Spinal cord (tissue), 10 donors: ENCODE data around the gene ATP8A2. TPM values are rescaled to one million over a fixed set of nuclear protein-coding genes. Genes with fewer than 3 reads are reported as not detected.
"Not testable (repeated sequence)": the region's sequence is repeated elsewhere in the genome, so short reads cannot be mapped to it uniquely, and the experiment has no call there.

Experiments used
- DNase-seq, 6 donors: peaks; one replicate each; pipeline versions ENCODE4 v3.0.0 to v3.0.0-alpha.2; 2013 to 2015; ENCODE audit warnings: low spot score in 6 of 6, low read depth in 4 of 6
- H3K27ac ChIP-seq: one replicate; pipeline ENCODE4 v1.5.1; 2013; ENCODE audit warnings: low read depth, low read length, control low read depth
- H3K27me3 ChIP-seq: one replicate; pipeline ENCODE4 v1.6.1; 2013; ENCODE audit warnings: low read length; ENCODE audit not compliant: control insufficient read depth, insufficient read depth
- H3K36me3 ChIP-seq: one replicate; pipeline ENCODE4 v1.6.1; 2013; ENCODE audit warnings: low read length; ENCODE audit not compliant: control insufficient read depth, insufficient read depth
- H3K4me1 ChIP-seq: one replicate; pipeline ENCODE4 v1.6.1; 2013; ENCODE audit warnings: low read length; ENCODE audit not compliant: control insufficient read depth, insufficient read depth
- H3K4me3 ChIP-seq: one replicate; pipeline ENCODE4 v1.5.1; 2013; ENCODE audit warnings: low read depth, low read length, control low read depth
- H3K9me3 ChIP-seq: one replicate; pipeline ENCODE4 v1.6.1; 2013; ENCODE audit warnings: low read length; ENCODE audit not compliant: control insufficient read depth, insufficient read depth
- WGBS: methylation state at CpG from one replicate; pipeline ENCODE4 v1.1.5; 2013; ENCODE audit warnings: missing lambda C conversion rate; ENCODE audit not compliant: insufficient coverage; 5-methylcytosine and 5-hydroxymethylcytosine counted together
- polyA plus RNA-seq, 2 donors: library from polyadenylated mRNA; unstranded; fragments of 120-200 nt; gene quantifications; one replicate each; pipeline ENCODE4 v1.2.1, GENCODE V29; 2013; ENCODE audit not compliant: insufficient read length in 2 of 2
- total RNA-seq, 2 donors: library from RNA; depleted of rRNA in 1 of 2; stranded (reverse); fragments of 120-200 nt in 1 of 2; fragments of >200 nt in 1 of 2; gene quantifications; one replicate each; pipeline versions ENCODE4 v1.2.3 to v1.2.4, GENCODE V29; 2013 to 2014
- donor health status: healthy.

The ATP8A2 gene
- total and polyA plus RNA-seq, 4 donors, result 14.9 to 59.0 (median 28.0) TPM

- Histone ChIP-seq H3K27me3 (peaks cover 31% of the 10 kb centered on the region), H3K27ac (no peak overlapping the region), H3K36me3 (no peaks in the 10 kb centered on the region), H3K9me3 (no peaks in the 10 kb centered on the region), H3K4me1 (peaks cover 18% of the 10 kb centered on the region), H3K4me3 (no peak overlapping the region)
- peak in 2 of 6 donors; percentile 39 to 94 for DNase-seq
These were observed 683.1 kb downstream of the ATP8A2 start for GRCh38 chr13:26054896-26055295.

GRCh38 chr13:26058704-26059103 lies 686.9 kb downstream of the ATP8A2 start:
- Histone ChIP-seq H3K4me3 (no peak overlapping the region), H3K27ac (no peak overlapping the region), H3K27me3 (peaks cover 4% of the 10 kb centered on the region), H3K4me1 (no peaks in the 10 kb centered on the region), H3K9me3 (no peaks in the 10 kb centered on the region), H3K36me3 (no peaks in the 10 kb centered on the region)
- 92% methylated on average over 2 of the region's 6 CpGs for WGBS
- no peak for DNase-seq

GRCh38 chr13:26060357-26060756 lies 688.6 kb downstream of the ATP8A2 start:
- H3K4me3 ChIP-seq, result no peak overlapping the region
- H3K36me3 ChIP-seq, result no peaks in the 10 kb centered on the region
- no peak overlapping the region for H3K27ac ChIP-seq
- no peaks in the 10 kb centered on the region for H3K27me3 ChIP-seq
- no peaks in the 10 kb centered on the region for H3K4me1 ChIP-seq
- no peak for DNase-seq
- WGBS, result no CpG with 5 or more reads among the region's 4 CpGs
- no peaks in the 10 kb centered on the region for H3K9me3 ChIP-seq

- no peaks in the 10 kb centered on the region for H3K9me3 ChIP-seq
- H3K27ac ChIP-seq, result no peak overlapping the region
- H3K27me3 ChIP-seq, result no peaks in the 10 kb centered on the region
- DNase-seq, result no peak
- no peak overlapping the region for H3K4me3 ChIP-seq
- no peaks in the 10 kb centered on the region for H3K4me1 ChIP-seq
- H3K36me3 ChIP-seq, result no peaks in the 10 kb centered on the region
- WGBS, result 82% methylated on average over 4 of the region's 5 CpGs
These were observed 689.5 kb downstream of the ATP8A2 start for GRCh38 chr13:26061256-26061655.

- Histone ChIP-seq H3K4me1 (no peaks in the 10 kb centered on the region), H3K27ac (no peak overlapping the region), H3K27me3 (no peaks in the 10 kb centered on the region), H3K9me3 (no peaks in the 10 kb centered on the region), H3K36me3 (no peaks in the 10 kb centered on the region), H3K4me3 (no peak overlapping the region)
- no CpG with 5 or more reads among the region's 6 CpGs for WGBS
- no peak for DNase-seq
These were observed 690.2 kb downstream of the ATP8A2 start for GRCh38 chr13:26061947-26062346.

GRCh38 chr13:26062853-26063444 lies 691.2 kb downstream of the ATP8A2 start:
- no CpG with 5 or more reads among the region's 5 CpGs for WGBS
- no peaks in the 10 kb centered on the region for H3K27me3 ChIP-seq
- H3K4me3 ChIP-seq, result no peak overlapping the region
- no peaks in the 10 kb centered on the region for H3K9me3 ChIP-seq
- DNase-seq, result peak in 2 of 6 donors; percentile 91 to 94
- H3K36me3 ChIP-seq, result no peaks in the 10 kb centered on the region
- H3K27ac ChIP-seq, result no peak overlapping the region
- H3K4me1 ChIP-seq, result no peaks in the 10 kb centered on the region

GRCh38 chr13:26066492-26066891 lies 694.7 kb downstream of the ATP8A2 start:
- not testable (repeated sequence) for H3K4me3 ChIP-seq, H3K4me1 ChIP-seq, H3K27ac ChIP-seq, H3K27me3 ChIP-seq, H3K9me3 ChIP-seq, H3K36me3 ChIP-seq, DNase-seq
- 90% methylated on average over 7 of the region's 7 CpGs for WGBS

- no peaks in the 10 kb centered on the region for H3K4me1 ChIP-seq
- WGBS, result 88% methylated on average over 2 of the region's 3 CpGs
- DNase-seq, result no peak
- H3K9me3 ChIP-seq, result no peaks in the 10 kb centered on the region
- no peaks in the 10 kb centered on the region for H3K36me3 ChIP-seq
- H3K4me3 ChIP-seq, result no peak overlapping the region
- H3K27ac ChIP-seq, result no peak overlapping the region
- no peaks in the 10 kb centered on the region for H3K27me3 ChIP-seq
These were observed 695.8 kb downstream of the ATP8A2 start for GRCh38 chr13:26067601-26068000.

- H3K9me3 ChIP-seq, H3K4me3 ChIP-seq, H3K27me3 ChIP-seq, H3K36me3 ChIP-seq, H3K27ac ChIP-seq, DNase-seq, H3K4me1 ChIP-seq: not testable (repeated sequence)
- no CpG with 5 or more reads among the region's 2 CpGs for WGBS
These were observed 696.6 kb downstream of the ATP8A2 start for GRCh38 chr13:26068372-26068771.

- not testable (repeated sequence) for DNase-seq, H3K27ac ChIP-seq, H3K9me3 ChIP-seq, H3K36me3 ChIP-seq, H3K4me3 ChIP-seq, H3K4me1 ChIP-seq, H3K27me3 ChIP-seq
- WGBS, result no CpG with 5 or more reads among the region's 8 CpGs
These were observed 697.9 kb downstream of the ATP8A2 start for GRCh38 chr13:26069642-26070041.
